ENCODE measurements around the gene CNTNAP2.
"Not testable (repeated sequence)": the region's sequence is repeated elsewhere in the genome, so short reads cannot be mapped to it uniquely, and the experiment has no call there.

Gene CNTNAP2

GRCh38 chr7:147640821-147641220 is 1524.2 kb downstream of the CNTNAP2 start:
- DNase-seq (ENCODE audit: low read depth in 2 of 2): no peak

DNA sequence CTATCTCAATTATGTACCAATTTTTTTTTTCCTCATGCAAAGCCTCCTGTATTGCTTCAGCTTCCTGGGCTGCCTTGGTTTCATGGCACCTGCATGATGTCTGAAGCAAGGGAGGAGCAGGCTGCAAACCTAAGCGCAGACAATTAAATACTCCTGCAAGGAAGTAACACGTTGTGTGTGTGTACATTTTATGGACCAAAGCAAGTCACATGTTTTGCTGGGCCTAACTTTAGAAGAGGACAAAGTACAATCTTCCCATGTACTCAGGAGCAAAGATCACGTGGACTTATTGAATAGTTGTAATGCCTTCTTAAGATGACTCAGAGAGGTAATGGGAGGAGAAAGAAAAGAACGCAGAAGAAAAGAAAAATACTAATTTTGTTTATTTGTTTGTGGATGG is 1530.0 kb downstream of the CNTNAP2 start:
- DNase-seq (ENCODE audit: low read depth in 2 of 2): no peak

GRCh38 chr7:147650991-147651390 is 1534.4 kb downstream of the CNTNAP2 start:
- DNase-seq (ENCODE audit: low read depth in 2 of 2): no peak

- no peak for DNase-seq (ENCODE audit: low read depth in 2 of 2)
Observed at GRCh38 chr7:147651601-147652000, 1535.0 kb downstream of the CNTNAP2 start.

DNA sequence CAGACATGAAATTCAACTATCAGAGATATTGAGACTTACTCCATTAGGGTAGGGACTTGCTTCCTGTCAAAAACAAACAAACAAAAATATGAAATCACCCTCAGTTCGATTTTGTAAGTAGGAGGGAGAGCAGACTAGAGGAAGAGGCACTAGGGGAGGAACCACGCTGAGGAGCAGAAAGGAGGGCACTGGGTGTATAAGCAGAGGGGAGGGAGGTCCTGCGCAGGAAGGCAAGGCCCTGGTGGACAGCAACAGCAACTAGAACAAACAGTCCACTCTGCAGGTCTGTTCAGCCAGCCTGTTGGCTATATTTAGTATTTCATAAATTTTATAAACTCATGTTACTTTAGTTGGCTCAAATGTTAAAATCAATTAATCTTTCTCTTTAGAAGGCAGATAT is 1536.9 kb downstream of the CNTNAP2 start:
- DNase-seq (ENCODE audit: low read depth in 2 of 2): no peak

DNA sequence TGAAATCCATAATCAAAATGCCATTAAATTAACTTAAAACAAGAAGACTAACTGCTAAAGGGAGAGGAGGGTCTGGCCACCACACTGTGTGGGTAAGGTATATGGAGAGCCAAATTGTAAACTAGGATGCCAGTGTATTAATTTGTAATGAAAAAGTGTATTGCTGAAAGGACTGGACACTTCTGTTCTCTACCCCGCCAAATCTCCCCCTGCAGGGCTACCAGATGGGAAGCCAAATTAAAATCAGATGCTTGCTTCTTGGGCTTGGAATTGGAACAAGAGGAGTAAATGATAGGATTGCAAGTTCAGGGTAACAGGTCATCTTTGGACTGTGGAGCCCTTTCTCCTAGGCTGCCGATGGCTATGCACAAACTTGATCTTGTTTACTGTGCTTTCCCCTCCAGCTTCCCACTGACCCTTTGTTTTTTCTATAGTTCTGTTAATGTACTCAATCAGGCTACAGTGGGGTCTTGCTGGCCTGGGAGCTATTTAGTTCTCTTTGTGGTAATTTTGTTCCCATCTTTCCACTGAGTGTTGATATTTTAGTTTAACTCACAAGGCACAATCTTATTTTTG is 1541.9 kb downstream of the CNTNAP2 start:
- no peak for DNase-seq (ENCODE audit: low read depth in 2 of 2)

GRCh38 chr7:147659036-147659995 is 1542.7 kb downstream of the CNTNAP2 start:
- DNase-seq (ENCODE audit: low read depth in 2 of 2): no peak

DNA sequence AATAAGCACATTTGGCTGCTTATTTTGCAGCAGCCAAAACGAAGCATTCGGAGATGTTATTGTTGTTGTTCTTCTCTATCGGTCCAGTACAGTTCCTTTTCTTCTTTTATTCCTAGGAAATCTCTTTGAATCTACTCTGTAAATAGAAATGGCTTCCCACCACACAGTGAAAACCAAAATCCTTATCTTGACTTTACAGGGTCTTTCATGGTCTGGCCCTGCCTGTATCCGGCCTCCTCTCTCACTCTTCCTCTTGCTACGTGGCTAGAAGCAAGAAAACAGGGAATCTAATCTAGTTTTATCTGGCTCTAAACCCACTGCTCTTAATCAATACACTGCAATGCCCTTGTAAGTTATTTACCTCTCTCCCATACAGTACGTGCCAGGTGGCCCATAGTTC is 1547.9 kb downstream of the CNTNAP2 start:
- DNase-seq (ENCODE audit: low read depth in 2 of 2): no peak

GRCh38 chr7:147670759-147671158 is 1554.2 kb downstream of the CNTNAP2 start:
- no peak for DNase-seq (ENCODE audit: low read depth in 2 of 2)

- DNase-seq (ENCODE audit: low read depth in 2 of 2): no peak
Observed at GRCh38 chr7:147674705-147675104, 1558.1 kb downstream of the CNTNAP2 start.

- DNase-seq (ENCODE audit: low read depth in 2 of 2): no peak
Observed at GRCh38 chr7:147678943-147679342, 1562.3 kb downstream of the CNTNAP2 start.

DNA sequence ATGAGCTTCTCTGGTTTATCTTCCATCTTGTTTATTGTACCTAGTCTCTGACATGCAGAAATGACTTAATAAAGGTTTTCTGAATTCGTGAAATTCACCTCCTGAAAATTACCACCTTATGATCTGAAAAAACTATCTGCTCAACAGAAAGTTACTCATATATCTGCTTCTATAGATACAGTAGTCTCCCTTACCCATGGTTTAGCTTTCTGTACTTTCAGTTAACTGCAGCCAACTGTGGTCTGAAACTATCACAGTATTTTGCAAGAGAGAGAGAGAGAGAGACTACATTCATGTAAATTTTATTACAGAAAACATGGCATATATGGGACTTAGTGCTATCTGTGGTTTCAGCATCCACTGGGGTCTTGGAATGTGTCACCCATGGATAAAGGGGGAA is 1564.9 kb downstream of the CNTNAP2 start:
- DNase-seq (ENCODE audit: low read depth in 2 of 2): no peak

DNA sequence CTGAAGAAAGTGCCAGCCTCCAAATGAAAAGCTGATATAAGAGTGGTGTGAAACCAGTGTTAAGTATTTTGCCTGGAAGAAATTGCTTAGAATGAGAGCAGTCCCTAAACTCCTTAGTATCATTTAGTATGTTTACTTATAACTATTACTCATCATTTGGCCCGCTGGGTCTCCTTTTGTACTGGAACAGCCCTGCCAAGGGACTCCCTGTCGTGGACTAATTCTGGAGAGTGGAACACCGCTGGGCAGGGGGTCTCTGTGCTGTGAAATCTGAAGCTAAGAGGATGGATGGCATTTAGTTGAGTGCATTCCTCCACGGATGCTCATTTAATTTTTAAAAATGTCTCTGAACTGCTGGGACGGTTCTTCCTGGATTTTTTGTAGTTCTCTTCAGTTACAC is 1584.1 kb downstream of the CNTNAP2 start:
- DNase-seq (ENCODE audit: low read depth in 2 of 2): no peak

- no peak for DNase-seq (ENCODE audit: low read depth in 2 of 2)
Observed at GRCh38 chr7:147707926-147708325, 1591.3 kb downstream of the CNTNAP2 start.

DNA sequence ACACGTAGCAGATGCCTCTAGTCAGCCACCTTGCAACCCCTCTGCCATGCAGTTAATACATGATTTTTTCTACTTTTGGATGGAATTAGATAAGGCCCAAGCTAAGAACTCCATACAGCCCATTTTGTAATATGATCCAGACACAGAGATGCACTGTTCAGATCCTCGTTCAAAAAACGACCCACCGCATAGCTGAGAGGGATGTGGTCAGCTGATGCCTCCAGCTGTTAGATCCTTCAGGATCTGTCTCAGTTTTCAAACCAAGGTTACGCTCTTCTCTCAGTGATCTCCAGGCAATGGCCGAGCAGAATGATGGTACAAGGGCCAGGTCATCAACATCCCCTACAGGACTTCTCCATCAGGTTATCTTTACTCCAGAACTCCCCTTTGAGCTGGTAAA is 1592.3 kb downstream of the CNTNAP2 start:
- DNase-seq (ENCODE audit: low read depth in 2 of 2): no peak

DNA sequence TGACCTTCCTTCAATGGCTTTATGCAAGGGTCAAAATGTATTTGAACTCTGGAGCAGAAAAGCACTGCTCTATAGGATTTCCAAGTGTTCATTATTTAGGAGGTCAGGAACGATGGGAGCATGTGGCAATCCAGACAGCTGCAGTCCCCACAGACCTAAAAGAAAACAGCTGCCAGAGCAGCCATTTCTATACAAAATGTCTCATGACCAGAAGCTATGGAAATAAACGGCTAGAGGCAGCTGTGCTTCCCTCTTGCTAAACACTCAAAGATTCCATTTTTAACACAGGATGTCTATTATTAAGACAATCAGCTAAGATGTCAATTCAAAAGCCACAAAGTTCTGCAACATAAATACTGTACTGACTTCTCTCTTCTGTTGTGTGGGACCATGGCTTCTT is 1594.8 kb downstream of the CNTNAP2 start:
- DNase-seq (ENCODE audit: low read depth in 2 of 2): no peak

- DNase-seq (ENCODE audit: low read depth in 2 of 2): no peak
Observed at GRCh38 chr7:147721962-147722830, 1605.6 kb downstream of the CNTNAP2 start.

- DNase-seq (ENCODE audit: low read depth in 2 of 2): no peak
Observed at GRCh38 chr7:147723536-147723935, 1606.9 kb downstream of the CNTNAP2 start.

DNA sequence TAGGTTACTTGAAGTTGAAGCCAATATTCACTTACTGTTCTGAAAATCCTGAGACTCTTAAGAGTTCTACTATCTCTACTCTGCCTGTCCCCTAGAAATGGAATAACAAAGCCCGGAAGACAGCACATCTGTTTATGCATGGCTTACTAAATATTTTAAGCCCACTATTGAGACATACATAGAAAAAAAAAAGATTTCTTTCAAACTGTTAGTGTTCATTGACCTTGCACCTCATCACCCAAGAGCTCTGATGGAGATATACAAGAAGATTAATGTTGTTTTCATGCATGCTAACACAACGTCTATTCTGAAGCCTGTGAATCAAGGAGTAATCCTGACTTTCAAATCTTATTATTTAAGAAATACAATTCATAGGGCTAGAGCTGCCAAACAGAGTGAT is 1614.7 kb downstream of the CNTNAP2 start:
- no peak for DNase-seq (ENCODE audit: low read depth in 2 of 2)

GRCh38 chr7:147737559-147738214 is 1621.1 kb downstream of the CNTNAP2 start:
- not testable (repeated sequence) for DNase-seq (ENCODE audit: low read depth in 2 of 2)

DNA sequence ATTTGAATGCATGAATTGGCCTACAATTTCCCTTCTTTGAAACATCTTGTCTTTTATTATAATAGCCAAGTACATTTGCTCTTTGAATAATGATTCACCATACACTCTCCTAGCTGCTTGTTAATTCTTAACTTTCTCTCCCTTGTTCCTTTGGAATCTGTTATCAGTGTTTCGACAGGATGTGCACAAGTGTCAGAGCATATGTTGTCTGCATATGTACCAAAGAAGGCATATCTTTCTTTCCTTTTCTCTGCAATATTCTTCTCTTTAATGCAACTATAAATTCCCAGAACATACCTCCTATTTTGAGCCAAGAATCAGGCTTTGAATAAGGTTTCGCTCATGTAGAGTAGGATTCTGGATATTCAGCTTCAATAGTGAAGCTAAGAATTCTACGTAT is 1625.7 kb downstream of the CNTNAP2 start:
- DNase-seq (ENCODE audit: low read depth in 2 of 2): no peak

GRCh38 chr7:147756300-147756699 is 1639.7 kb downstream of the CNTNAP2 start:
- no peak for DNase-seq (ENCODE audit: low read depth in 2 of 2)

Measured in stimulated activated CD4-positive, alpha-beta T cell treated with anti-CD3 and anti-CD28 coated beads, Interleukin-1b, Interleukin-23, amount 100 ng/mL, for 1 hour (primary cell).